IPS-20b (cell line): Measurements from ENCODE around the gene CNGB1.
A peak's percentile ranks its signal among the peaks of the same experiment; 100 is the strongest.
"Not testable (repeated sequence)": the region's sequence is repeated elsewhere in the genome, so short reads cannot be mapped to it uniquely, and the experiment has no call there.

Experiments
- H3K27ac ChIP-seq: one replicate; pipeline ENCODE4 v1.5.1; 2013; ENCODE audit warnings: low read length
- H3K27me3 ChIP-seq: 2 replicates; pipeline ENCODE4 v1.6.1; 2013; ENCODE audit warnings: mild to moderate bottlenecking, low read length, inconsistent platforms; ENCODE audit not compliant: insufficient read depth
- H3K36me3 ChIP-seq: 2 replicates; pipeline ENCODE4 v1.6.1; 2013; ENCODE audit warnings: low read depth, mild to moderate bottlenecking, inconsistent platforms, low read length, moderate library complexity; ENCODE audit not compliant: insufficient read depth
- H3K4me1 ChIP-seq: 2 replicates; pipeline ENCODE4 v1.6.1; 2013; ENCODE audit warnings: mild to moderate bottlenecking, control low read depth, inconsistent platforms, low read length, moderate library complexity; ENCODE audit not compliant: insufficient read depth
- H3K4me3 ChIP-seq: 2 replicates; pipeline ENCODE4 v1.5.1; 2013; ENCODE audit warnings: mild to moderate bottlenecking, low read length, inconsistent platforms
- H3K9ac ChIP-seq: 2 replicates; pipeline ENCODE4 v1.6.1; 2013; ENCODE audit warnings: low read depth, mild to moderate bottlenecking, inconsistent platforms, low read length, moderate library complexity
- H3K9me3 ChIP-seq: 2 replicates; pipeline ENCODE4 v1.6.1; 2013; ENCODE audit warnings: mild to moderate bottlenecking, low read depth, low read length, inconsistent platforms; ENCODE audit not compliant: insufficient read depth

CNGB1 gene

GRCh38 chr16:57886427-57886826, 84.5 kb downstream of the CNGB1 start:
- H3K9me3 ChIP-seq, result no peaks in the 10 kb centered on the region
- no peak overlapping the region for H3K27ac ChIP-seq
- H3K9ac ChIP-seq, result no peak overlapping the region
- peaks cover 14% of the 10 kb centered on the region; the same call in 1 of the 2 replicates for H3K27me3 ChIP-seq
- H3K4me1 ChIP-seq, result peaks cover 3% of the 10 kb centered on the region; the same call in 1 of the 2 replicates
- no peak overlapping the region for H3K4me3 ChIP-seq
- H3K36me3 ChIP-seq, result no peaks in the 10 kb centered on the region

- Histone ChIP-seq H3K9ac (no peak overlapping the region), H3K36me3 (no peaks in the 10 kb centered on the region), H3K4me1 (peaks cover 3% of the 10 kb centered on the region; the same call in 1 of the 2 replicates), H3K9me3 (no peaks in the 10 kb centered on the region), H3K27me3 (peaks cover 14% of the 10 kb centered on the region; the same call in 1 of the 2 replicates), H3K4me3 (no peak overlapping the region), H3K27ac (no peak overlapping the region)
Observed at GRCh38 chr16:57884655-57885133, 86.2 kb downstream of the CNGB1 start.

GRCh38 chr16:57883953-57884654, 86.8 kb downstream of the CNGB1 start:
- H3K27ac ChIP-seq, result no peak overlapping the region
- no peaks in the 10 kb centered on the region for H3K36me3 ChIP-seq
- H3K4me1 ChIP-seq, result peaks cover 3% of the 10 kb centered on the region; the same call in 1 of the 2 replicates
- H3K4me3 ChIP-seq, result no peak overlapping the region
- no peak overlapping the region for H3K9ac ChIP-seq
- H3K27me3 ChIP-seq, result peaks cover 14% of the 10 kb centered on the region; the same call in 1 of the 2 replicates
- no peaks in the 10 kb centered on the region for H3K9me3 ChIP-seq

GRCh38 chr16:57883480-57883879, 87.4 kb downstream of the CNGB1 start:
- H3K9ac ChIP-seq, result no peak overlapping the region
- no peak overlapping the region for H3K4me3 ChIP-seq
- no peak overlapping the region for H3K27ac ChIP-seq
- peaks cover 3% of the 10 kb centered on the region; the same call in 1 of the 2 replicates for H3K4me1 ChIP-seq
- peaks cover 14% of the 10 kb centered on the region; the same call in 1 of the 2 replicates for H3K27me3 ChIP-seq
- no peaks in the 10 kb centered on the region for H3K36me3 ChIP-seq
- H3K9me3 ChIP-seq, result no peaks in the 10 kb centered on the region

- Histone ChIP-seq H3K4me1 (peaks cover 3% of the 10 kb centered on the region; the same call in 1 of the 2 replicates), H3K9ac (no peak overlapping the region), H3K4me3 (no peak overlapping the region), H3K36me3 (no peaks in the 10 kb centered on the region), H3K27ac (no peak overlapping the region), H3K9me3 (no peaks in the 10 kb centered on the region), H3K27me3 (peaks cover 14% of the 10 kb centered on the region; the same call in 1 of the 2 replicates)
Observed at GRCh38 chr16:57882792-57883191, 88.1 kb downstream of the CNGB1 start.

- no peaks in the 10 kb centered on the region for H3K9me3 ChIP-seq
- no peak overlapping the region for H3K9ac ChIP-seq
- H3K27ac ChIP-seq, result no peak overlapping the region
- no peaks in the 10 kb centered on the region for H3K36me3 ChIP-seq
- peaks cover 14% of the 10 kb centered on the region; the same call in 1 of the 2 replicates for H3K27me3 ChIP-seq
- H3K4me1 ChIP-seq, result peaks cover 3% of the 10 kb centered on the region; the same call in 1 of the 2 replicates
- no peak overlapping the region for H3K4me3 ChIP-seq
Observed at GRCh38 chr16:57882206-57882605, 88.7 kb downstream of the CNGB1 start.

GRCh38 chr16:57878586-57878985, 92.3 kb downstream of the CNGB1 start:
- no peak overlapping the region for H3K4me3 ChIP-seq
- peaks cover 7% of the 10 kb centered on the region for H3K27me3 ChIP-seq
- no peak overlapping the region for H3K27ac ChIP-seq
- no peak overlapping the region for H3K9ac ChIP-seq
- no peaks in the 10 kb centered on the region for H3K36me3 ChIP-seq
- no peaks in the 10 kb centered on the region; the same call in 1 of the 2 replicates for H3K4me1 ChIP-seq
- H3K9me3 ChIP-seq, result no peaks in the 10 kb centered on the region

- Histone ChIP-seq H3K4me1 (peaks cover 4% of the 10 kb centered on the region; the same call in 1 of the 2 replicates), H3K36me3 (no peaks in the 10 kb centered on the region), H3K9ac (no peak overlapping the region), H3K9me3 (no peaks in the 10 kb centered on the region), H3K27me3 (no peaks in the 10 kb centered on the region; the same call in 1 of the 2 replicates), H3K4me3 (no peak overlapping the region), H3K27ac (no peak overlapping the region)
Observed at GRCh38 chr16:57876210-57876609, 94.7 kb downstream of the CNGB1 start.

GRCh38 chr16:57875347-57875746, 95.6 kb downstream of the CNGB1 start:
- H3K9ac ChIP-seq, result no peak overlapping the region
- no peaks in the 10 kb centered on the region; the same call in 1 of the 2 replicates for H3K27me3 ChIP-seq
- peaks cover 4% of the 10 kb centered on the region; the same call in 1 of the 2 replicates for H3K4me1 ChIP-seq
- no peaks in the 10 kb centered on the region for H3K9me3 ChIP-seq
- H3K27ac ChIP-seq, result no peak overlapping the region
- no peaks in the 10 kb centered on the region for H3K36me3 ChIP-seq
- H3K4me3 ChIP-seq, result no peak overlapping the region

GRCh38 chr16:57873218-57873617, 97.7 kb downstream of the CNGB1 start:
- H3K27ac ChIP-seq, result no peak overlapping the region
- H3K4me3 ChIP-seq, result peak overlapping the region; percentile 47; the same call in 1 of the 2 replicates
- no peaks in the 10 kb centered on the region for H3K9me3 ChIP-seq
- H3K27me3 ChIP-seq, result no peaks in the 10 kb centered on the region; the same call in 1 of the 2 replicates
- no peak overlapping the region for H3K9ac ChIP-seq
- peaks cover 4% of the 10 kb centered on the region; the same call in 1 of the 2 replicates for H3K4me1 ChIP-seq
- no peaks in the 10 kb centered on the region for H3K36me3 ChIP-seq

- peak overlapping the region; percentile 47; the same call in 1 of the 2 replicates for H3K4me3 ChIP-seq
- H3K9me3 ChIP-seq, H3K36me3 ChIP-seq, H3K4me1 ChIP-seq, H3K27ac ChIP-seq, H3K27me3 ChIP-seq, H3K9ac ChIP-seq: not testable (repeated sequence)
Observed at GRCh38 chr16:57872764-57873163, 98.2 kb downstream of the CNGB1 start.

GRCh38 chr16:57871456-57871855, 99.5 kb downstream of the CNGB1 start:
- Histone ChIP-seq H3K4me1 (peaks cover 4% of the 10 kb centered on the region; the same call in 1 of the 2 replicates), H3K27ac (no peak overlapping the region), H3K9ac (no peak overlapping the region), H3K27me3 (no peaks in the 10 kb centered on the region; the same call in 1 of the 2 replicates), H3K9me3 (no peaks in the 10 kb centered on the region), H3K36me3 (no peaks in the 10 kb centered on the region), H3K4me3 (no peak overlapping the region)
